SU-DHL-6 (cell line): ENCODE results near the gene STARD3.

Source experiments
- H2AFZ ChIP-seq: fragments of 200-600 bp; sonication (generic); 2 replicates; pipeline ENCODE4 v1.6.1; 2014; ENCODE audit warnings: low read depth, mild to moderate bottlenecking, moderate library complexity, mixed read lengths, antibody characterized with exemption, low read length; ENCODE audit not compliant: severe bottlenecking
- H3F3A ChIP-seq: fragments of 200-600 bp; shearing (Covaris generic); 2 replicates; pipeline ENCODE4 v1.6.0; 2016; ENCODE audit warnings: antibody characterized with exemption, mild to moderate bottlenecking; ENCODE audit not compliant: insufficient read depth
- H3K27ac ChIP-seq: fragments of 200-600 bp; sonication (generic); 2 replicates; pipeline ENCODE4 v1.5.1; 2016; ENCODE audit warnings: low read depth, mild to moderate bottlenecking, low read length, moderate library complexity, mixed read lengths
- H3K27me3 ChIP-seq: fragments of 200-600 bp; sonication (generic), shearing (Covaris generic); 2 replicates; pipeline ENCODE4 v1.6.0; 2014; ENCODE audit warnings: mild to moderate bottlenecking, low read length
- H3K36me3 ChIP-seq: fragments of 200-600 bp; sonication (generic); 2 replicates; pipeline ENCODE4 v1.6.1; 2014; ENCODE audit warnings: mild to moderate bottlenecking, low read length, mixed read lengths
- H3K4me2 ChIP-seq: fragments of 300-600, 200-600 bp; shearing (Covaris generic), sonication (generic); 2 replicates; pipeline ENCODE4 v1.6.0; 2014; ENCODE audit warnings: low read length, low read depth, mild to moderate bottlenecking; ENCODE audit not compliant: poor library complexity, severe bottlenecking
- H3K4me3 ChIP-seq: fragments of 200-600 bp; sonication (generic); 2 replicates; pipeline ENCODE4 v1.5.1; 2014; ENCODE audit warnings: antibody characterized with exemption, low read length, mild to moderate bottlenecking, mixed read lengths; ENCODE audit not compliant: insufficient read depth, poor library complexity, severe bottlenecking
- H3K79me2 ChIP-seq: fragments of 200-600 bp; sonication (generic); 2 replicates; pipeline ENCODE4 v1.6.1; 2014; ENCODE audit warnings: mild to moderate bottlenecking, low read length, moderate library complexity; ENCODE audit not compliant: insufficient read depth
- H3K9ac ChIP-seq: fragments of 200-600 bp; sonication (generic); 2 replicates; pipeline ENCODE4 v1.7.0; 2014; ENCODE audit warnings: mild to moderate bottlenecking, low read length
- H3K9me2 ChIP-seq: fragments of 200-600 bp; sonication (generic); replicated peaks from 2 replicates; pipeline ENCODE4 v1.6.1; 2014; ENCODE audit warnings: low read length; ENCODE audit not compliant: insufficient read depth
- H3K9me3 ChIP-seq: fragments of 200-600 bp; sonication (generic); 2 replicates; pipeline ENCODE4 v1.6.1; 2014; ENCODE audit warnings: low read length, mixed read lengths; ENCODE audit not compliant: insufficient read depth
- H4K20me1 ChIP-seq: fragments of 200-600 bp; sonication (generic); 2 replicates; pipeline ENCODE4 v1.6.1; 2014; ENCODE audit warnings: low read depth, mild to moderate bottlenecking, antibody characterized with exemption, low read length, moderate library complexity, mixed read lengths
- CTCF ChIP-seq: fragments of 200-600 bp; sonication (generic); IDR thresholded peaks from one replicate; pipeline ENCODE4 v1.5.1; 2017; ENCODE audit warnings: antibody characterized with exemption, mild to moderate bottlenecking, low read length, moderate library complexity; ENCODE audit not compliant: insufficient read depth, poor library complexity, severe bottlenecking
- EZH2phosphoT487 ChIP-seq: fragments of 200-600 bp; sonication (generic), shearing (Covaris generic); conservative IDR thresholded peaks from 2 replicates; pipeline ENCODE4 v1.6.1; 2018; ENCODE audit warnings: mild to moderate bottlenecking, antibody characterized with exemption, low read length, moderate library complexity, mixed read lengths

Gene STARD3

GRCh38 chr17:39687546-39688474 is 50.9 kb downstream of the STARD3 start, which contains the start of gene PGAP3:
PGAP3 (minus strand) TSS chr17:39688057; CDS start chr17:39688014, 43 bp downstream.
- H4K20me1 ChIP-seq = no peaks in the 10 kb centered on the region
- H2AFZ ChIP-seq = peak within 1 kb of the TSS; percentile 77
- TF ChIP-seq EZH2phosphoT487 (no peak), CTCF (no peak)
- peak within 1 kb of the TSS; percentile 76 for H3K4me3 ChIP-seq
- peak within 1 kb of the TSS; percentile 95 for H3K4me2 ChIP-seq
- H3K27ac ChIP-seq = peak within 1 kb of the TSS; percentile 90
- H3K9me2 ChIP-seq = no peaks in the 10 kb centered on the region
- H3K9ac ChIP-seq = peak within 1 kb of the TSS; percentile 65
- H3K36me3 ChIP-seq = no peaks in the 10 kb centered on the region
- H3F3A ChIP-seq = peaks cover 11% of the 10 kb centered on the region; the same call in 1 of the 2 replicates
- no peaks in the 10 kb centered on the region for H3K9me3 ChIP-seq
- no peaks in the 10 kb centered on the region for H3K27me3 ChIP-seq
- H3K79me2 ChIP-seq = no peaks in the 10 kb centered on the region

- H3K4me3 ChIP-seq = peak overlapping the region; percentile 76
- TF ChIP-seq EZH2phosphoT487 = no peak
- no peak for TF ChIP-seq CTCF
- no peaks in the 10 kb centered on the region for H3K79me2 ChIP-seq
- peak overlapping the region; percentile 95 for H3K4me2 ChIP-seq
- peaks cover 11% of the 10 kb centered on the region; the same call in 1 of the 2 replicates for H3F3A ChIP-seq
- no peaks in the 10 kb centered on the region for H4K20me1 ChIP-seq
- H3K9me3 ChIP-seq = no peaks in the 10 kb centered on the region
- H3K36me3 ChIP-seq = no peaks in the 10 kb centered on the region
- no peaks in the 10 kb centered on the region for H3K27me3 ChIP-seq
- H3K9me2 ChIP-seq = no peaks in the 10 kb centered on the region
- peak overlapping the region; percentile 77 for H2AFZ ChIP-seq
- peak overlapping the region; percentile 65 for H3K9ac ChIP-seq
- H3K27ac ChIP-seq = peak overlapping the region; percentile 90
Observed at GRCh38 chr17:39688475-39688835, 51.5 kb downstream of the STARD3 start.

- no peaks in the 10 kb centered on the region for H4K20me1 ChIP-seq
- H3F3A ChIP-seq = peaks cover 11% of the 10 kb centered on the region; the same call in 1 of the 2 replicates
- peak overlapping the region; percentile 76 for H3K4me3 ChIP-seq
- H3K27me3 ChIP-seq = no peaks in the 10 kb centered on the region
- peak overlapping the region; percentile 95 for H3K4me2 ChIP-seq
- H3K9me2 ChIP-seq = no peaks in the 10 kb centered on the region
- no peaks in the 10 kb centered on the region for H3K79me2 ChIP-seq
- peak overlapping the region; percentile 77 for H2AFZ ChIP-seq
- no peak overlapping the region for H3K27ac ChIP-seq
- H3K9ac ChIP-seq = peak overlapping the region; percentile 65
- no peak for TF ChIP-seq EZH2phosphoT487
- no peak for TF ChIP-seq CTCF
- no peaks in the 10 kb centered on the region for H3K36me3 ChIP-seq
- H3K9me3 ChIP-seq = no peaks in the 10 kb centered on the region
Observed at GRCh38 chr17:39688945-39689344, 52.0 kb downstream of the STARD3 start.
